Panc1 (cell line): ENCODE measurements around the gene MMP15.

Experiments
- POLR2AphosphoS5 ChIP-seq: IDR thresholded peaks from 2 replicates; pipeline ENCODE4 v1.6.1; 2012; ENCODE audit warnings: mild to moderate bottlenecking, low read depth, low read length, moderate library complexity
- SIN3A ChIP-seq: IDR thresholded peaks from 2 replicates; pipeline ENCODE4 v1.6.1; 2012; ENCODE audit warnings: low read depth, mild to moderate bottlenecking, low read length, moderate library complexity, borderline replicate concordance; ENCODE audit not compliant: insufficient read depth
- TCF7L2 ChIP-seq: IDR thresholded peaks from 2 replicates; pipeline ENCODE4 v1.6.1; 2011; ENCODE audit warnings: mild to moderate bottlenecking, low read depth, low read length, inconsistent platforms
- TF ChIP-seq, protein P1 (sequence below): fragments of 450-650 bp; IDR thresholded peaks from 2 replicates; pipeline ENCODE4 v1.5.1; 2017; ENCODE audit warnings: mild to moderate bottlenecking
- TF ChIP-seq, protein P2 (sequence below), 2 experiments: IDR thresholded peaks; 2 replicates each; pipeline ENCODE4 v1.6.1; 2011 to 2012; ENCODE audit warnings: low read depth in 2 of 2, control low read depth in 1 of 2, low read length in 1 of 2, mild to moderate bottlenecking in 1 of 2, moderate library complexity in 1 of 2; ENCODE audit not compliant: insufficient read depth in 1 of 2

DNA sequence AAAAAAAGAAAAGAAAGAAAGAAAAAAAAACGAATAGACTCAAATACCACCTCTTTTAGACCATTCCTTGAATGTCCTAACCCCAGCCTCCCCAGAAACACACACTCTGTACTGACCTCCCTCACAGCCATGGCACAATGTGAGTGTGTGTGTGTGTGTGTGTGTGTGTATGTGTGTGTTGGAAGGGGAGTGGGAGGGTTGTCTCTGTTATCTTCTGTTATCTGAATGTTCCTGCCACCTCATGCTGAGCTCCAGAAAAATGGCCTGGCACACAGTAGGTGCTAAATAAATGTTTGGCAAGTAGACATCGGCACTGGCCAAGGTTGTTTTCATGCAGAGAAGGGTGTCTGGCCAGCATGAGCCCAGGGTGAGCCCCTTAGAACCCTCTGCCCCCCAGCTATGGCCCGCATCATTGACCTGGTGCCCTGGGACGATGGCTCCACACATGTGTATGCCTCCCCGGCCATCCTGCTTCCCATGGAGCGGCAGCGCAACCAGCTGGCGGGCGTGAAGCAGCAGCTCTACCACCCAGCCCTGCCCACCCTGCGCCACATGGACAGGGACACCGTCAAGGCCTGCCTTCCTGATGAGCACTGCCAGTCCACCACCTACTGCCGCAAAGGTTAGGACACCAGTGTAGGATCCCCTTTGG, 48.0 kb upstream of the MMP15 start:
- TF ChIP-seq SIN3A, result no peak
- TF ChIP-seq, protein P1, sequence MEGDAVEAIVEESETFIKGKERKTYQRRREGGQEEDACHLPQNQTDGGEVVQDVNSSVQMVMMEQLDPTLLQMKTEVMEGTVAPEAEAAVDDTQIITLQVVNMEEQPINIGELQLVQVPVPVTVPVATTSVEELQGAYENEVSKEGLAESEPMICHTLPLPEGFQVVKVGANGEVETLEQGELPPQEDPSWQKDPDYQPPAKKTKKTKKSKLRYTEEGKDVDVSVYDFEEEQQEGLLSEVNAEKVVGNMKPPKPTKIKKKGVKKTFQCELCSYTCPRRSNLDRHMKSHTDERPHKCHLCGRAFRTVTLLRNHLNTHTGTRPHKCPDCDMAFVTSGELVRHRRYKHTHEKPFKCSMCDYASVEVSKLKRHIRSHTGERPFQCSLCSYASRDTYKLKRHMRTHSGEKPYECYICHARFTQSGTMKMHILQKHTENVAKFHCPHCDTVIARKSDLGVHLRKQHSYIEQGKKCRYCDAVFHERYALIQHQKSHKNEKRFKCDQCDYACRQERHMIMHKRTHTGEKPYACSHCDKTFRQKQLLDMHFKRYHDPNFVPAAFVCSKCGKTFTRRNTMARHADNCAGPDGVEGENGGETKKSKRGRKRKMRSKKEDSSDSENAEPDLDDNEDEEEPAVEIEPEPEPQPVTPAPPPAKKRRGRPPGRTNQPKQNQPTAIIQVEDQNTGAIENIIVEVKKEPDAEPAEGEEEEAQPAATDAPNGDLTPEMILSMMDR, result no peak
- TF ChIP-seq POLR2AphosphoS5, result no peak
- TF ChIP-seq, protein P2, sequence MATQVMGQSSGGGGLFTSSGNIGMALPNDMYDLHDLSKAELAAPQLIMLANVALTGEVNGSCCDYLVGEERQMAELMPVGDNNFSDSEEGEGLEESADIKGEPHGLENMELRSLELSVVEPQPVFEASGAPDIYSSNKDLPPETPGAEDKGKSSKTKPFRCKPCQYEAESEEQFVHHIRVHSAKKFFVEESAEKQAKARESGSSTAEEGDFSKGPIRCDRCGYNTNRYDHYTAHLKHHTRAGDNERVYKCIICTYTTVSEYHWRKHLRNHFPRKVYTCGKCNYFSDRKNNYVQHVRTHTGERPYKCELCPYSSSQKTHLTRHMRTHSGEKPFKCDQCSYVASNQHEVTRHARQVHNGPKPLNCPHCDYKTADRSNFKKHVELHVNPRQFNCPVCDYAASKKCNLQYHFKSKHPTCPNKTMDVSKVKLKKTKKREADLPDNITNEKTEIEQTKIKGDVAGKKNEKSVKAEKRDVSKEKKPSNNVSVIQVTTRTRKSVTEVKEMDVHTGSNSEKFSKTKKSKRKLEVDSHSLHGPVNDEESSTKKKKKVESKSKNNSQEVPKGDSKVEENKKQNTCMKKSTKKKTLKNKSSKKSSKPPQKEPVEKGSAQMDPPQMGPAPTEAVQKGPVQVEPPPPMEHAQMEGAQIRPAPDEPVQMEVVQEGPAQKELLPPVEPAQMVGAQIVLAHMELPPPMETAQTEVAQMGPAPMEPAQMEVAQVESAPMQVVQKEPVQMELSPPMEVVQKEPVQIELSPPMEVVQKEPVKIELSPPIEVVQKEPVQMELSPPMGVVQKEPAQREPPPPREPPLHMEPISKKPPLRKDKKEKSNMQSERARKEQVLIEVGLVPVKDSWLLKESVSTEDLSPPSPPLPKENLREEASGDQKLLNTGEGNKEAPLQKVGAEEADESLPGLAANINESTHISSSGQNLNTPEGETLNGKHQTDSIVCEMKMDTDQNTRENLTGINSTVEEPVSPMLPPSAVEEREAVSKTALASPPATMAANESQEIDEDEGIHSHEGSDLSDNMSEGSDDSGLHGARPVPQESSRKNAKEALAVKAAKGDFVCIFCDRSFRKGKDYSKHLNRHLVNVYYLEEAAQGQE (IDR thresholded peaks at IDR 0.05; ENCODE audit: insufficient read depth in 1 of 2, low read depth in 2 of 2, low read length in 1 of 2), result no peak
- TF ChIP-seq TCF7L2, result no peak
